IPS-18a (cell line): ENCODE results near the gene NINJ2.
"Not testable (repeated sequence)": the region's sequence is repeated elsewhere in the genome, so short reads cannot be mapped to it uniquely, and the experiment has no call there.

Experiments used
- H3K27ac ChIP-seq: one replicate; pipeline ENCODE4 v1.5.1; 2013; ENCODE audit warnings: low read length
- H3K27me3 ChIP-seq: one replicate; pipeline ENCODE4 v1.6.1; 2013; ENCODE audit warnings: mild to moderate bottlenecking, low read length; ENCODE audit not compliant: control insufficient read depth, insufficient read depth
- H3K36me3 ChIP-seq: one replicate; pipeline ENCODE4 v1.6.1; 2013; ENCODE audit warnings: low read depth, low read length; ENCODE audit not compliant: control insufficient read depth
- H3K4me1 ChIP-seq: one replicate; pipeline ENCODE4 v1.6.1; 2013; ENCODE audit warnings: low read depth, low read length; ENCODE audit not compliant: control insufficient read depth
- H3K4me3 ChIP-seq: one replicate; pipeline ENCODE4 v1.5.1; 2013; ENCODE audit warnings: low read length
- H3K9ac ChIP-seq: one replicate; pipeline ENCODE4 v1.6.1; 2013; ENCODE audit warnings: mild to moderate bottlenecking, low read length, moderate library complexity
- H3K9me3 ChIP-seq: one replicate; pipeline ENCODE4 v1.6.1; 2013; ENCODE audit warnings: low read depth, low read length; ENCODE audit not compliant: control insufficient read depth

NINJ2 gene

DNA sequence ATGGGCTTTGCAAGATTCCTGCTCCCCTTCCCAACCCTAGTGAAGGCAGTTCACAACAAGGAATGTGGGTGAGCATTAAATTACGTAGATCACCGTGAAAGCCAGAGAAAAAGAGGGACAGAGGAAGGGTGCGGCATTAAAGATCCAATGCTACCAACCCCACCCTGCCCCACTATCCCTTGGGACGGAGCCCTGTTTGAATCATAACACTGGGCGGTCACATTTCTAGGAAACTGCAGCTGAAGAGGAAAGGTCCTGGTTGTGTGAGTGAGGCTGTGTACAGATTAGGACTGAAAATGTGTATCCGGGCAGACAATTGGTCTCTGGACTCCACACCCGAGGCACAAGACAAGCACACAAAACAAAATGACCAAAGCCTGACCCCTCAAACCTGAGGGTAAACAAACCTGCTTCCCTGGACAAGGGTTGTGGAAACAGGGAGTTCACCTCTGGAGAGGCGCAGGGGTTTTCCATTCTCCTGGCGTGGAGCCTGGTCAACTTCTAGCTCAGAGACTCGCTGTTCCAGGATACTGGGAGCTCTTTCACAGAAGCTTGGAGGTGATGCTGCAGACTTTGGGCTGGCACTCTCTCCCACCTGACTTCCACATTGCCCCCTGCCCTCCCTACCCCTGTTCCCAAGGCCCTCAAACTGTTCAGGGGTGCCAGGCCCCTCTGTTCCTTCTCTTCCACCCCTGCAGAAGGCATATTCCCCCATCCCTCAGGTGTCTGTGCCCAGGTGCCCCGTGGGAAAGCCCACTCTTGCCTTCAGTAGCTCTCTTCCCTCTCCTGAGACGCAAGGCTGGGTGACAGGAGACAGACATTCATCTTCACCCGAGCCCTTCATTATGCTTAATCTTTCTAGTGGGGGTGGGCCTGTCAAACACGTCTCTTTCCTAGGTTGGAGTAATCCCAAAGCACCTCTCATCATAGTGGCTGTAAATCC lies 16.5 kb downstream of the NINJ2 start:
- Histone ChIP-seq H3K4me3 (no peak overlapping the region), H3K27me3 (peaks cover 9% of the 10 kb centered on the region), H3K27ac (no peak overlapping the region), H3K4me1 (peaks cover 4% of the 10 kb centered on the region), H3K9me3 (no peaks in the 10 kb centered on the region), H3K9ac (no peak overlapping the region), H3K36me3 (no peaks in the 10 kb centered on the region)

DNA sequence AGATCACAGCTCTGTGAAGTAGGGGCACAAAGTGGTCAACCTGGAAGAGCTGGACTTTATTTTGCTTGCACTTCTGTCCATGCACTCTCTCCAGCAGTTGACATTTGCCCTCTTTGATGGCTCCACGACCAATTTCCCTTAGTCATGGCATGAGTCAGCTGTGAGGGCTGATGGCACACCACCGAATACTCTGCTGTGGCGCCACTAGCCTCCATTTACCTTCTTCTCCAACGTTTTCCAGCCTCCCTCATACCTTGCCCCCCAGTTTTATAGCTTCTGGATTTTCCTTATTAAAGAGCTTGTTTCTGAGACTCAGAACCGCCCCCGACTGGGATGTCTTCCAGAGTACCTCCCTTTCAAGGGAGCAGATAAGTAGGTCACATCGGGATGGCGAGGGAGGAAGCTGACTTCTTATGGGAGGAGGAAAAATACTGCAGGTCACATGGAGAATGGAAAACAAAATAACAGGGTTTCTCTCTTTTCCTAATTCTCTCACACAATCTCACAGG lies 17.6 kb downstream of the NINJ2 start:
- Histone ChIP-seq H3K9ac (no peak overlapping the region), H3K36me3 (no peaks in the 10 kb centered on the region), H3K4me1 (peaks cover 4% of the 10 kb centered on the region), H3K9me3 (no peaks in the 10 kb centered on the region), H3K4me3 (no peak overlapping the region), H3K27ac (no peak overlapping the region), H3K27me3 (peaks cover 9% of the 10 kb centered on the region)

DNA sequence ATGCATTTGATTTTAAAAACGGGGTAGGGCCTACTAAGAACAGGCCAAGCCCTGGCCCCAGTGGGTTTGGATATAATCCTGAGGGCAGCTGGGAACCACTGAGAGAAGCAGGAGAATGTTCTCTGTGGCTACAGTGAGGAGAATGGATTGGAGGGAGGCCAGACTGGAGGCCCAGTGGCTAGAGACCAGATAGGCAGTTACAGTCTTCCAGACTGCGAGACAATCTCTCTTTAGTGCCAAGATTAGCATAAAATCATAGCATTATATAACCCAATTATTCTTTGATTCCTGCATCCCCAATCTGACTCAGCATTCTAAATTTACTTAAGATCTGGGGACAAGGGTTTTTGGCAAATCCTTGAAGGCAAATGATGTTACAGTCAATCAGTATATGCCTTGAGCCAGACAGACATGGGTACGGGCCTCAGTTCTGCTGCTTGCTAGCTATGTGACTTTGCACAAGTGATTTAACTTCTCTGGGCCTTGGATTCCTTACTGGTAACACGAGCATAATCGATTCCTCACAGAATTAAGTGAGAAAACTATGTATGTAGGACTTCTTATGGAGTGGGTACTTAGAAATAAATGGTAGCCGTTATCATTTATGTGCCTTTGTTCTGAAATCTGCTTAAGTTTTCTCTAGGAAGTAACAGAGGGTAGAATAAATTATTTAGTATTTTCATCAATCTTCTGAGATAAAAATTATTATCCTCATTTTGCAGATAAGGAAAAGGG lies 18.3 kb downstream of the NINJ2 start:
- H3K4me3 ChIP-seq: no peak overlapping the region

DNA sequence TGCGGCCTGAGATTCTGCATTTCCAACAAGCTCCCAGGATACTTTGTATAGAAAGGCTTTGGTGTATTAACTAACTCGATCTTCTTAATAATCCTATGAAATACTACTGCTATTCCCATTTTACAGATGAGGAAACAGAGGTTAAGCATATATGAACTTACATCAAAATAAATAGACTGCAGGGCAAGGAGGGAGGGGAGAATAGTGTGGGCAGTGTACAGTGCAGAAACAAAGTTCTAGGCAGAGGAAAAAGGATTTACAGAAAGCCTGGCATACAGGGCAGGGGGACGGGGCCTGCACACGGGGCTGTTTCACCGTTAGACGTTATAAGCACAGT lies 19.0 kb downstream of the NINJ2 start:
- Histone ChIP-seq H3K9me3 (no peaks in the 10 kb centered on the region), H3K36me3 (no peaks in the 10 kb centered on the region), H3K9ac (no peak overlapping the region), H3K27ac (no peak overlapping the region), H3K4me1 (peaks cover 4% of the 10 kb centered on the region), H3K27me3 (peaks cover 9% of the 10 kb centered on the region), H3K4me3 (no peak overlapping the region)

More for the DNA sequence above, 18.3 kb downstream of the NINJ2 start:
- Histone ChIP-seq H3K9me3 (no peaks in the 10 kb centered on the region), H3K27ac (no peak overlapping the region), H3K36me3 (no peaks in the 10 kb centered on the region), H3K4me1 (peaks cover 4% of the 10 kb centered on the region), H3K9ac (no peak overlapping the region), H3K27me3 (peaks cover 9% of the 10 kb centered on the region)

DNA sequence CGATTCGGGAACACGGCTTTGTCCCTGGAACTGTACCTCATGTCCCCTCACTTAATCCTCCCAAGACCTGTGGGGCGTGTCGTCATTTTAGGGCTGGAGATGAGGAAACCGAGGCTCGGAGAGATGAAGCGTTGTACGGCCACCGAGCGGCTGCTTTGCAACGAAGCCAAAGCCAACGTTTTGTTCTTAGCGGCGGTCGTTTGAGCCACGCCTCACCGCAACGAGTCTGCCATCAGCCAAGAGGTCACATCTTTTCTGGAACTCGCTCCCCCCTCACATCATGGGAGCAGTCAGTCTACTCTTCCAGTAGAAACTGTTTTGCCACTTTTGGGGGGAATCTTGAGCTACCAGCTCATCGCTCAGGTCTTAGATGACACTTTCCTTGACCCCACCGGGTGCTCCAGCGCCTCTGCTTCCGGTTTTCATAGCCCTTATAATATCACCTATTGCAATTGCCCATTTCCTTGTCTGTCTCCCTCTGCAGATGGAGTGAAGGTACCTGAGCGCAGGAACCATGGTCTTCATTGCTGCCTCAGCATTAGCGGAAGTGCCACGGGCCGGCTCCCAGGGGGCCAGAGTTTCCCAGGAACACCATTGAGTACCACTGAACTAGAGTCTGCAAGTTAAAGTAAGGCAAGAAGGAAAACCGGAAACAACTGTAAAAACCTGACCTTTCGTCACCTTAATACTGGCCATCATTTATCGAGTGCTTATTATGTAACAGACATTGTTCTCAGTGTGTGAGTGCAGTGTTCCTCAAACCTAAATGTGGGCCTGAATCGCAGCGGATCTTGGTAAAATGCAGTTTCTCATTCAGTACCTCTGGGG lies 19.6 kb downstream of the NINJ2 start:
- Histone ChIP-seq H3K4me1 (peaks cover 4% of the 10 kb centered on the region), H3K9me3 (no peaks in the 10 kb centered on the region), H3K27me3 (peaks cover 9% of the 10 kb centered on the region), H3K4me3 (peak overlapping the region; percentile 62), H3K9ac (peak overlapping the region; percentile 70), H3K27ac (no peak overlapping the region), H3K36me3 (no peaks in the 10 kb centered on the region)

DNA sequence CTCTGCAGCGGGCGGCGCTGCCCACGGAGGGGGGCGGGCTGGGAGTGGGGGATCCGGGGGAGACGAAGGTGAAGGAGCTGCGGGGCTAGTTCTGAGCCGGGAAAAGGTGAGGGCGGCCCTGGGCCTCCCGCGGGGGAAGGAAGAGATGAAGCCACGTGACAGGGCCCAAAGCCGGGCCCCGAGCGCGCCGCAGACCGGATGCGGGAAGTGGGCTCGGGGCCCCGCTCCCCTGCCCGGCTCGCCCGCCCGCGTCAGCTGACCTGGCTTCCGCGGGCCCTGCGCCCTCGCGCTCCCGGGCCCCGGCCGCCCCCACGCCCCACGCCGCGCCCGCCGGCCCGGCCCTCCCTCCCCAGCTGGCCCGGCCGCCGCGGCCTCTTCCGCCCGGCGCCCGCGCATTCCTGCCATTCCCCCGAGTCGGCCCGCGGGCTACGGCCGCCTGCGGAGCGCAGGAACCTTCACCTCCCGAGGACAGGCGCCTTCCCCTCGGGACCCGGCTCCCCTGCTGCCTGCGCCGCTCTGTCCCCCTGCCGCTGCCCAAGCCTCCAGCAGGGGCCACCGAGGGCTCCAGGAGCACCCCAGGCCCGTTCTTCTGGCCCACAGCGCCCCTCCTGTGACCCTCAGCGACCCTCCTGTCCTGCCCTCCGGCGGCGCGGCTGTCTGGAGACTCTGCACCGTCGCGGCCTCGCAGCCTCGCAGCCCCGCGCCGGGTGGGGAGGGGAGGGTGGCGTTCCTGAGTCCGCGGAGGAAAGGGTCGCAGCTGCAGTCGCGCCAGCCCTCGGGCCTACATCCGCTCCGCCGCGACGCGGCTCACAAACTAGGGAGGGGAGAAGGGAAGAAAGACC lies 20.4 kb downstream of the NINJ2 start:
- no peaks in the 10 kb centered on the region for H3K9me3 ChIP-seq
- H3K36me3 ChIP-seq: no peaks in the 10 kb centered on the region
- H3K27ac ChIP-seq: no peak overlapping the region
- peak overlapping the region; percentile 70 for H3K9ac ChIP-seq
- peak overlapping the region; percentile 62 for H3K4me3 ChIP-seq
- peaks cover 9% of the 10 kb centered on the region for H3K27me3 ChIP-seq
- H3K4me1 ChIP-seq: peaks cover 4% of the 10 kb centered on the region

DNA sequence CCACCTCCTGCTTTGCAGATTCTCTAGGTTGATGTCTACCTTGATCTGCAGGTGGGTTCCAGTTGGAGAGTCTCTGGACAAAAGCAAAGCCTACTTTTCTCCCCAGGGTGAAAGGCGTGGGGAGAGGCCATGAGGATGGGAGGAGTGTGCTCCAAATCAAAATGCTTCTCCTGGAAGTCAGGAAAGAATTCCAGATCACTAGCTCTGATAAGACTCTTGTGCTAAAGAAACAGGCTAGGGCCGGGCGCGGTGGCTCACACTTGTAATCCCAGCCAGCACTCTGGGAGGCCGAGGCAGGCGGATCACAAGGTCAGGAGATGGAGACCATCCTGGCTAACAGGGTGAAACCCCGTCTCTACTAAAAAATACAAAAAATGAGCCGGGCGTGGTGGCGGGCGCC lies 21.9 kb downstream of the NINJ2 start:
- H3K4me1 ChIP-seq, H3K27me3 ChIP-seq, H3K9ac ChIP-seq, H3K4me3 ChIP-seq, H3K36me3 ChIP-seq, H3K27ac ChIP-seq, H3K9me3 ChIP-seq: not testable (repeated sequence)

DNA sequence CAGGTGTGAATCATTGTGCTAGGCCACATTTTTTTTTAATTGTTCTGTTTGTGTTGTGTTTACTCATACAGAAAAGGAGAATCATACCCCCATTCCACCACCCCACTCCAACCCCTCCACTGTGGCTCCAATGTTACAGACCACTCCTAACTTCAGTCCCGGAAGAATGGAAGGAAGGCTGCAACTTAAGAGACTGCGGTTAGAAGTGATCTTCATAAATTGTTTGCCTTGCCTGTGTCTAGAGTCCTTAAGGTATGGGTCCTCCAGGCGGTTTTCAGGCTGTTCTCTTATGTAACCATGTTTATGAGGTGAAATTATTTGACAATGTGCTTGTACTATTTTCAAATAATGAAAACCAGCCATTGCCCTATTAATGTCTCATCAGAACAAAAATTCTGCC lies 22.5 kb downstream of the NINJ2 start:
- H3K27ac ChIP-seq: no peak overlapping the region
- peaks cover 4% of the 10 kb centered on the region for H3K4me1 ChIP-seq

DNA sequence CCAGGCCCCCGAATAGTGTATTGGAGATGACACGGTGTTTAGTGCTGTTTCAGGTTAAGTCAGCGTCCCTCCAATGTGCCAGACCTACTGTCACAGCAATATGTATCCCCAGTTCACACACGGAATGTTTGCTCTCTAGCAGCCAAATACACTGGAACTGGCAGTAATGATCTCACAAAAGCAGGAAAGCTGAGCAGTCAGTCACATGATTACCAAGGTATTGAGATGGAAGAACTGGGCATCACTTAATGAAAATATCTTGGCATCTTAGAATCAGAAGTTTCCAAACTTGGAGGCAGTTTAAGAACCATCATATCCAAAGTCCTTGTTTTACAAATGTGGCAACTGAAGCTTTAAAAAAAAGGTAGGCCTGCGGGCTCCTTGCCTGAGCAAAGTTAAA lies 23.3 kb downstream of the NINJ2 start:
- Histone ChIP-seq H3K9me3 (no peaks in the 10 kb centered on the region), H3K9ac (no peak overlapping the region), H3K27me3 (peaks cover 9% of the 10 kb centered on the region), H3K36me3 (no peaks in the 10 kb centered on the region), H3K4me1 (peaks cover 4% of the 10 kb centered on the region), H3K27ac (no peak overlapping the region), H3K4me3 (no peak overlapping the region)

More for the DNA sequence above, 22.5 kb downstream of the NINJ2 start:
- Histone ChIP-seq H3K4me3 (no peak overlapping the region), H3K27me3 (peaks cover 9% of the 10 kb centered on the region), H3K36me3 (no peaks in the 10 kb centered on the region), H3K9ac (no peak overlapping the region), H3K9me3 (no peaks in the 10 kb centered on the region)

DNA sequence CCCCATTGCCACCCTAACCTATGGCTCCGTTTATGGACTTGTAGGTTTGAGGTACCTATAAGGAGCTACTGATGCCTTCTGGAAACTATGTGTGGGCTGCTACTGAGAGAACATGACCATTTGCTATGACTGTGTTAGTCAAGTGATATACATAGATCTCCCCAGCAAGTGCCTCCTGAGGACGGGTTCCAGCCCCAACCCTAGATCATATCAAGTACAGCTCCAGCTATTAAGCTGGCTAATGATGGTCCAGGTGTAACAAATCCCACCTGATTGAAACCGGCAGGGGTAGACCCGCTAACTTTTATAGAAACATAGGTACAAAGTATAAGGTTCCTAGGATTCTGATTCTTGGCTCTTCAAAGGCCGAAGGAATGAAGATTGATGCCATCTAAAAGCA lies 23.7 kb downstream of the NINJ2 start:
- Histone ChIP-seq H3K4me3 (no peak overlapping the region), H3K9me3 (no peaks in the 10 kb centered on the region), H3K27me3 (peaks cover 9% of the 10 kb centered on the region), H3K9ac (no peak overlapping the region), H3K27ac (no peak overlapping the region), H3K36me3 (no peaks in the 10 kb centered on the region), H3K4me1 (peaks cover 4% of the 10 kb centered on the region)
